Transverse colon (tissue), 4 donors: ENCODE data around the gene FOXR1. TPM values are rescaled to one million over a fixed set of nuclear protein-coding genes. Genes with fewer than 3 reads are reported as not detected.

ENCODE experiments used
- DNase-seq: peaks from one replicate; pipeline ENCODE4 v3.0.0-alpha.2; 2019
- H3K27ac ChIP-seq, 4 donors: fragments of 200-600 bp; sonication (generic); 2 replicates each; pipeline ENCODE4 v1.5.1; 2016 to 2018; ENCODE audit warnings: inconsistent platforms in 4 of 4
- H3K27me3 ChIP-seq: fragments of 200-600 bp; sonication (generic); 2 replicates; pipeline ENCODE4 v1.5.1; 2017; ENCODE audit warnings: inconsistent platforms
- H3K36me3 ChIP-seq, 4 donors: fragments of 200-600 bp; sonication (generic); 2 replicates each; pipeline ENCODE4 v1.5.1; 2017 to 2019; ENCODE audit warnings: inconsistent platforms in 4 of 4
- H3K4me1 ChIP-seq, 4 donors: fragments of 200-600 bp; sonication (generic); 2 replicates each; pipeline ENCODE4 v1.5.1; 2017 to 2020; ENCODE audit warnings: inconsistent platforms in 4 of 4
- H3K4me3 ChIP-seq, 4 donors: fragments of 200-600 bp; sonication (generic); 1 replicate in 1 of 4; 2 replicates in 3 of 4; pipeline versions ENCODE4 v1.5.1 to v1.6.1; 2017 to 2019; ENCODE audit warnings: inconsistent platforms in 4 of 4
- H3K9me3 ChIP-seq, 2 donors: fragments of 200-600 bp; sonication (generic); 2 replicates each; pipeline ENCODE4 v1.5.1; 2017 to 2019; ENCODE audit warnings: inconsistent platforms in 2 of 2
- CTCF ChIP-seq, 5 experiments: fragments of 200-600 bp in 3 of 5; fragments of 450-650 bp in 2 of 5; sonication (generic) in 3 of 5; IDR thresholded peaks; 1 replicate in 2 of 5; 2 replicates in 3 of 5; pipeline ENCODE4 v1.5.1; 2016 to 2017; ENCODE audit warnings: antibody characterized with exemption in 5 of 5, inconsistent platforms in 3 of 5, mild to moderate bottlenecking in 2 of 5, moderate library complexity in 1 of 5
- EP300 ChIP-seq: sonication (generic); formaldehyde crosslinking; IDR thresholded peaks from one replicate; pipeline ENCODE4 v1.6.1; 2017; ENCODE audit warnings: antibody characterized with exemption, low read depth
- POLR2A ChIP-seq: fragments of 450-650 bp; IDR thresholded peaks from one replicate; pipeline ENCODE4 v1.6.1; 2016; ENCODE audit warnings: antibody characterized with exemption, mild to moderate bottlenecking, moderate library complexity
- POLR2AphosphoS5 ChIP-seq, 3 donors: sonication (generic); formaldehyde crosslinking; IDR thresholded peaks; one replicate each; pipeline ENCODE4 v1.6.1; 2016; ENCODE audit warnings: antibody characterized with exemption in 3 of 3
- WGBS, 2 donors: methylation state at CpG; one replicate each; pipeline ENCODE4 v1.1.5; 2018; ENCODE audit warnings: low coverage in 1 of 2; 5-methylcytosine and 5-hydroxymethylcytosine counted together
- in situ Hi-C, 4 donors: fragments of 200-750 bp; cut with MboI; loops; one replicate each; pipeline versions ENCODE4 v1.15.0 to v1.15.1; 2017; ENCODE audit warnings: low sequenced_read_pairs in 3 of 4, low pct_ligation_motif_present in 1 of 4, low pct_unique_long_range_greater_than_20kb in 1 of 4
- intact Hi-C: fragments of 100-400 bp; cut with DNase I; formaldehyde crosslinking; loops from one replicate; pipeline ENCODE4 v1.15.1; 2023; ENCODE audit warnings: low total_unique reads
- small RNA-seq, 4 donors: library from RNA; depleted of rRNA; stranded (forward); fragments of <200 nt; gene quantifications; one replicate each; pipeline ENCODE3, GENCODE V24; 2016
- total RNA-seq, 4 donors: library from RNA; depleted of rRNA; stranded (reverse); fragments of >200 nt; gene quantifications; one replicate each; pipeline ENCODE4 v1.1.0, GENCODE V29; 2016

FOXR1 gene
- total RNA-seq, 4 donors from 2014 or later = not detected

GRCh38 chr11:119030029-119030328 is 58.4 kb downstream of the FOXR1 start:
- H3K4me3 ChIP-seq = peak overlapping the region; percentile 48 to 82 (median 68)
- H3K36me3 ChIP-seq = peaks cover 0 to 2% (median 0%) of the 10 kb centered on the region in 4 donors
- in situ Hi-C loops (no loop called here), intact Hi-C loops (no loop called here)
- WGBS, 2 donors = 11% methylated on average over 4 of the region's 13 CpGs; no CpG with 5 or more reads in 1 of the 2 donors
- no peak for DNase-seq
- peaks cover 7 to 43% (median 31%) of the 10 kb centered on the region in 4 donors for H3K4me1 ChIP-seq
- no peak for TF ChIP-seq POLR2AphosphoS5 (IDR thresholded peaks at IDR 0.05)
- TF ChIP-seq CTCF (IDR thresholded peaks at IDR 0.05) = no peak
- no peak for TF ChIP-seq EP300
- no peak for TF ChIP-seq POLR2A
- no peaks in the 10 kb centered on the region for H3K27me3 ChIP-seq
- peak overlapping the region; percentile 85 to 92 (median 88) for H3K27ac ChIP-seq
- no peaks in the 10 kb centered on the region for H3K9me3 ChIP-seq

GRCh38 chr11:119030329-119031047 is 58.9 kb downstream of the FOXR1 start, which contains the start of gene SLC37A4:
SLC37A4 (minus strand) TSS chr11:119030877.
- in situ Hi-C loops = no loop called here
- 1% methylated on average over 53 of the region's 67 CpGs; no CpG with 5 or more reads in 1 of the 2 donors for WGBS, 2 donors
- DNase-seq = peak; percentile 100
- H3K27me3 ChIP-seq = no peaks in the 10 kb centered on the region
- intact Hi-C loops = no loop called here
- H3K4me1 ChIP-seq = peaks cover 7 to 40% (median 31%) of the 10 kb centered on the region in 4 donors
- H3K4me3 ChIP-seq = peak within 1 kb of the TSS; percentile 48 to 82 (median 68)
- no peaks in the 10 kb centered on the region for H3K36me3 ChIP-seq
- TF ChIP-seq POLR2A = peak; percentile 61
- peak in 2 of 5 experiments; percentile 80 to 96 for TF ChIP-seq CTCF (IDR thresholded peaks at IDR 0.05)
- no peak for TF ChIP-seq EP300
- TF ChIP-seq POLR2AphosphoS5 (IDR thresholded peaks at IDR 0.05) = peak; percentile 68 to 86 (median 83)
- H3K9me3 ChIP-seq = no peaks in the 10 kb centered on the region
- H3K27ac ChIP-seq = peak within 1 kb of the TSS; percentile 85 to 92 (median 88)

Small RNA genes within 50 kb of the gene (small RNA-seq; reads per million reads assigned to genes)
- 0 reads per million in 4 donors for gene AP003392.2
- 0 reads per million in 4 donors for gene RF00017
- gene RF00019 = 0 reads per million in 4 donors
- gene RN7SL688P = 0 reads per million in 4 donors

Other genes starting within 250 kb of the FOXR1 start
- 100 to 1,000 TPM in 2 of 4 donors, 10 to 100 TPM in 2; 56.1 to 117 (median 86.8) TPM for gene DDX6, start 180.6 kb upstream of the FOXR1 start, total RNA-seq
- 1 to 10 TPM in 2 of 4 donors, not detected in 2; 2.5 to 4.1 TPM for gene CXCR5, start 87.9 kb upstream of the FOXR1 start, total RNA-seq
- 10 to 100 TPM; 15.9 to 23.9 (median 18.5) TPM for gene BCL9L, start 45.8 kb upstream of the FOXR1 start, total RNA-seq
- not detected for gene UPK2, start 15.5 kb upstream of the FOXR1 start, total RNA-seq
- gene CENATAC, start 26.4 kb downstream of the FOXR1 start, total RNA-seq = 10 to 100 TPM; 46.1 to 94.3 (median 82.2) TPM
- gene RPS25, start 46.6 kb downstream of the FOXR1 start, total RNA-seq = 1,000 to 10,000 TPM in 1 of 4 donors, 100 to 1,000 TPM in 3; 220 to 1,105 (median 540) TPM
- 100 to 1,000 TPM in 1 of 4 donors, 10 to 100 TPM in 3; 37.4 to 105 (median 74.8) TPM for gene TRAPPC4, start 47.0 kb downstream of the FOXR1 start, total RNA-seq
- gene SLC37A4, start 59.1 kb downstream of the FOXR1 start, total RNA-seq = 10 to 100 TPM; 34.0 to 88.3 (median 81.2) TPM
- gene HYOU1, start 85.4 kb downstream of the FOXR1 start, total RNA-seq = 100 to 1,000 TPM in 1 of 4 donors, 10 to 100 TPM in 3; 46.4 to 131 (median 61.0) TPM
- gene VPS11, start 96.1 kb downstream of the FOXR1 start, total RNA-seq = 100 to 1,000 TPM in 1 of 4 donors, 10 to 100 TPM in 3; 19.8 to 122 (median 31.2) TPM
- 100 to 1,000 TPM in 1 of 4 donors, 10 to 100 TPM in 2, not detected in 1; 10.8 to 353 (median 21.3) TPM for gene HMBS, start 113.1 kb downstream of the FOXR1 start, total RNA-seq
- 10 to 100 TPM in 3 of 4 donors, 1 to 10 TPM in 1; 4.5 to 63.9 (median 26.3) TPM for gene DPAGT1, start 130.1 kb downstream of the FOXR1 start, total RNA-seq
- gene C2CD2L, start 135.6 kb downstream of the FOXR1 start, total RNA-seq = 10 to 100 TPM; 11.5 to 56.9 (median 32.7) TPM
- gene HINFP, start 149.8 kb downstream of the FOXR1 start, total RNA-seq = 10 to 100 TPM; 20.7 to 63.6 (median 48.2) TPM
- under 1 TPM in 1 of 4 donors, not detected in 3; 0.14 TPM for gene ABCG4, start 177.3 kb downstream of the FOXR1 start, total RNA-seq
- 10 to 100 TPM; 16.4 to 30.1 (median 18.2) TPM for gene NLRX1, start 197.0 kb downstream of the FOXR1 start, total RNA-seq
- gene NHERF4, start 213.7 kb downstream of the FOXR1 start, total RNA-seq = 100 to 1,000 TPM in 2 of 4 donors, 10 to 100 TPM in 2; 75.2 to 248 (median 111) TPM
- 10 to 100 TPM in 3 of 4 donors, 1 to 10 TPM in 1; 6.8 to 18.7 (median 12.4) TPM for gene CBL, start 234.6 kb downstream of the FOXR1 start, total RNA-seq